Endodermal cell (in vitro differentiated cells): ENCODE results near the gene HBQ1. TPM values are rescaled to one million over a fixed set of nuclear protein-coding genes. Genes with fewer than 3 reads are reported as not detected.
"Not testable (repeated sequence)": the region's sequence is repeated elsewhere in the genome, so short reads cannot be mapped to it uniquely, and the experiment has no call there.

Source experiments
- DNase-seq: peaks from one replicate; pipeline ENCODE4 v3.0.0-alpha.2; 2017
- H3K27ac ChIP-seq: 2 replicates; pipeline ENCODE4 v1.5.1; 2013; ENCODE audit warnings: mild to moderate bottlenecking, low read depth, low read length, moderate library complexity
- H3K27me3 ChIP-seq: 2 replicates; pipeline ENCODE4 v1.6.1; 2013; ENCODE audit warnings: mild to moderate bottlenecking, low read length, moderate library complexity; ENCODE audit not compliant: insufficient read depth, control insufficient read depth, poor library complexity, severe bottlenecking
- H3K36me3 ChIP-seq: 2 replicates; pipeline ENCODE4 v1.7.0; 2013; ENCODE audit warnings: mild to moderate bottlenecking, low read length, moderate library complexity; ENCODE audit not compliant: control insufficient read depth, insufficient read depth
- H3K4me1 ChIP-seq: one replicate; pipeline ENCODE4 v1.7.0; 2013; ENCODE audit warnings: low read length; ENCODE audit not compliant: control insufficient read depth, insufficient read depth
- H3K4me3 ChIP-seq: 2 replicates; pipeline ENCODE4 v1.5.1; 2013; ENCODE audit warnings: mild to moderate bottlenecking, low read length, moderate library complexity
- H3K9ac ChIP-seq: 2 replicates; pipeline ENCODE4 v1.6.1; 2013; ENCODE audit warnings: mild to moderate bottlenecking, low read length, moderate library complexity; ENCODE audit not compliant: poor library complexity, severe bottlenecking; ENCODE audit errors: extremely low read depth
- H3K9me3 ChIP-seq: 2 replicates; pipeline ENCODE4 v1.6.1; 2013; ENCODE audit warnings: mild to moderate bottlenecking, low read length, moderate library complexity; ENCODE audit not compliant: control insufficient read depth
- H3K27ac Mint-ChIP-seq: 2 replicates; pipeline ENCODE4 v1.8.0; 2020; ENCODE audit warnings: mixed read lengths
- H3K27me3 Mint-ChIP-seq: 2 replicates; pipeline ENCODE4 v1.8.0; 2021; ENCODE audit warnings: mild to moderate bottlenecking, mixed read lengths; ENCODE audit not compliant: insufficient read depth
- H3K36me3 Mint-ChIP-seq: 2 replicates; pipeline ENCODE4 v1.8.0; 2020; ENCODE audit warnings: low read depth, mixed read lengths
- H3K4me1 Mint-ChIP-seq: 2 replicates; pipeline ENCODE4 v1.8.0; 2020; ENCODE audit warnings: mixed read lengths
- H3K4me3 Mint-ChIP-seq: 2 replicates; pipeline ENCODE4 v1.8.0; 2020; ENCODE audit warnings: mild to moderate bottlenecking, moderate library complexity, mixed read lengths
- H3K9me3 Mint-ChIP-seq: 2 replicates; pipeline ENCODE4 v1.8.0; 2020; ENCODE audit warnings: mild to moderate bottlenecking, mixed read lengths
- WGBS, 2 experiments: methylation state at CpG; one replicate each; pipeline versions ENCODE4 v1.1.5 to v1.1.7; 2013; ENCODE audit warnings: missing lambda C conversion rate in 2 of 2, mixed read lengths in 1 of 2; ENCODE audit not compliant: insufficient coverage in 1 of 2, insufficient read length in 1 of 2; 5-methylcytosine and 5-hydroxymethylcytosine counted together
- total RNA-seq, 2 donors: library from RNA; stranded (reverse); fragmentation: NEBNext Ultra II Directional in 1 of 2; extraction: Animal tissue kit (Norgen Biotek cat#: 25700) in 1 of 2; gene quantifications; 2 replicates in 1 of 2; 3 replicates in 1 of 2; pipeline ENCODE4 v1.2.1, GENCODE V29; 2021
- TF ChIP-seq, protein P1 (sequence below): fragments of 200-600 bp; sonication (generic); conservative IDR thresholded peaks from 2 replicates; pipeline ENCODE4 v1.5.0; 2021; ENCODE audit warnings: antibody characterized with exemption, mild to moderate bottlenecking

Gene HBQ1
- total RNA-seq, 2 donors from 2014 or later, result 1.2 to 1.3 TPM

DNA sequence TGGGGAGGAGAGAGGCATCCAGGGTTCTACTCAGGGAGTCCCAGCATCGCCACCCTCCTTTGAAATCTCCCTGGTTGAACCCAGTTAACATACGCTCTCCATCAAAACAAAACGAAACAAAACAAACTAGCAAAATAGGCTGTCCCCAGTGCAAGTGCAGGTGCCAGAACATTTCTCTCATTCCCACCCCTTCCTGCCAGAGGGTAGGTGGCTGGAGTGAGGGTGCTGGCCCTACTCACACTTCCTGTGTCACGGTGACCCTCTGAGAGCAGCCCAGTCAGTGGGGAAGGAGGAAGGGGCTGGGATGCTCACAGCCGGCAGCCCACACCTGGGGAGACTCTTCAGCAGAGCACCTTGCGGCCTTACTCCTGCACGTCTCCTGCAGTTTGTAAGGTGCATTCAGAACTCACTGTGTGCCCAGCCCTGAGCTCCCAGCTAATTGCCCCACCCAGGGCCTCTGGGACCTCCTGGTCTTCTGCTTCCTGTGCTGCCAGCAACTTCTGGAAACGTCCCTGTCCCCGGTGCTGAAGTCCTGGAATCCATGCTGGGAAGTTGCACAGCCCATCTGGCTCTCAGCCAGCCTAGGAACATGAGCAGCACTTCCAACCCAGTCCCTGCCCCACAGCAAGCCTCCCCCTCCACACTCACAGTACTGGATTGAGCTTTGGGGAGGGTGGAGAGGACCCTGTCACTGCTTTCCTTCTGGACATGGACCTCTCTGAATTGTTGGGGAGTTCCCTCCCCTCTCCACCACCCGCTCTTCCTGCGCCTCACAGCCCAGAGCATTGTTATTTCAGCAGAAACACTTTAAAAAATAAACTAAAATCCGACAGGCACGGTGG lies 6.1 kb upstream of the HBQ1 start:
- DNase-seq, H3K36me3 Mint-ChIP-seq, H3K9me3 ChIP-seq, H3K4me3 Mint-ChIP-seq, H3K9me3 Mint-ChIP-seq, H3K27ac Mint-ChIP-seq, H3K4me3 ChIP-seq, H3K36me3 ChIP-seq, H3K4me1 ChIP-seq, H3K9ac ChIP-seq, H3K27ac ChIP-seq: not testable (repeated sequence)
- Mint-ChIP-seq H3K4me1 (peaks cover 16% of the 10 kb centered on the region), H3K27me3 (peaks cover 78% of the 10 kb centered on the region)
- peaks cover 83% of the 10 kb centered on the region for H3K27me3 ChIP-seq
- WGBS, 2 experiments, result 40 to 47% methylated on average over 4 of the region's 13 CpGs

DNA sequence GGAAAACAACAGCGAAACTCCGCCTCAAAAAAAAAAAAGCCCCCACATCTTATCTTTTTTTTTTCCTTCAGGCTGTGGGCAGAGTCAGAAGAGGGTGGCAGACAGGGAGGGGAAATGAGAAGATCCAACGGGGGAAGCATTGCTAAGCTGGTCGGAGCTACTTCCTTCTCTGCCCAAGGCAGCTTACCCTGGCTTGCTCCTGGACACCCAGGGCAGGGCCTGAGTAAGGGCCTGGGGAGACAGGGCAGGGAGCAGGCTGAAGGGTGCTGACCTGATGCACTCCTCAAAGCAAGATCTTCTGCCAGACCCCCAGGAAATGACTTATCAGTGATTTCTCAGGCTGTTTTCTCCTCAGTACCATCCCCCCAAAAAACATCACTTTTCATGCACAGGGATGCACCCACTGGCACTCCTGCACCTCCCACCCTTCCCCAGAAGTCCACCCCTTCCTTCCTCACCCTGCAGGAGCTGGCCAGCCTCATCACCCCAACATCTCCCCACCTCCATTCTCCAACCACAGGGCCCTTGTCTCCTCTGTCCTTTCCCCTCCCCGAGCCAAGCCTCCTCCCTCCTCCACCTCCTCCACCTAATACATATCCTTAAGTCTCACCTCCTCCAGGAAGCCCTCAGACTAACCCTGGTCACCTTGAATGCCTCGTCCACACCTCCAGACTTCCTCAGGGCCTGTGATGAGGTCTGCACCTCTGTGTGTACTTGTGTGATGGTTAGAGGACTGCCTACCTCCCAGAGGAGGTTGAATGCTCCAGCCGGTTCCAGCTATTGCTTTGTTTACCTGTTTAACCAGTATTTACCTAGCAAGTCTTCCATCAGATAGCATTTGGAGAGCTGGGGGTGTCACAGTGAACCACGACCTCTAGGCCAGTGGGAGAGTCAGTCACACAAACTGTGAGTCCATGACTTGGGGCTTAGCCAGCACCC lies 5.0 kb upstream of the HBQ1 start:
- Mint-ChIP-seq H3K9me3 (no peaks in the 10 kb centered on the region), H3K36me3 (no peaks in the 10 kb centered on the region), H3K27ac (no peak overlapping the region), H3K4me3 (peak overlapping the region; percentile 34), H3K27me3 (peaks cover 80% of the 10 kb centered on the region), H3K4me1 (peaks cover 13% of the 10 kb centered on the region)
- H3K4me3 ChIP-seq, result no peak overlapping the region
- no peak overlapping the region for H3K27ac ChIP-seq
- no peaks in the 10 kb centered on the region for H3K9me3 ChIP-seq
- WGBS, 2 experiments, result 20 to 54% methylated on average over 1 to 5 of the region's 8 CpGs
- no peaks in the 10 kb centered on the region for H3K4me1 ChIP-seq
- TF ChIP-seq, protein P1, sequence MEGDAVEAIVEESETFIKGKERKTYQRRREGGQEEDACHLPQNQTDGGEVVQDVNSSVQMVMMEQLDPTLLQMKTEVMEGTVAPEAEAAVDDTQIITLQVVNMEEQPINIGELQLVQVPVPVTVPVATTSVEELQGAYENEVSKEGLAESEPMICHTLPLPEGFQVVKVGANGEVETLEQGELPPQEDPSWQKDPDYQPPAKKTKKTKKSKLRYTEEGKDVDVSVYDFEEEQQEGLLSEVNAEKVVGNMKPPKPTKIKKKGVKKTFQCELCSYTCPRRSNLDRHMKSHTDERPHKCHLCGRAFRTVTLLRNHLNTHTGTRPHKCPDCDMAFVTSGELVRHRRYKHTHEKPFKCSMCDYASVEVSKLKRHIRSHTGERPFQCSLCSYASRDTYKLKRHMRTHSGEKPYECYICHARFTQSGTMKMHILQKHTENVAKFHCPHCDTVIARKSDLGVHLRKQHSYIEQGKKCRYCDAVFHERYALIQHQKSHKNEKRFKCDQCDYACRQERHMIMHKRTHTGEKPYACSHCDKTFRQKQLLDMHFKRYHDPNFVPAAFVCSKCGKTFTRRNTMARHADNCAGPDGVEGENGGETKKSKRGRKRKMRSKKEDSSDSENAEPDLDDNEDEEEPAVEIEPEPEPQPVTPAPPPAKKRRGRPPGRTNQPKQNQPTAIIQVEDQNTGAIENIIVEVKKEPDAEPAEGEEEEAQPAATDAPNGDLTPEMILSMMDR, result no peak
- H3K36me3 ChIP-seq, result no peaks in the 10 kb centered on the region
- no peak overlapping the region for H3K9ac ChIP-seq
- DNase-seq, result no peak
- peaks cover 85% of the 10 kb centered on the region for H3K27me3 ChIP-seq

DNA sequence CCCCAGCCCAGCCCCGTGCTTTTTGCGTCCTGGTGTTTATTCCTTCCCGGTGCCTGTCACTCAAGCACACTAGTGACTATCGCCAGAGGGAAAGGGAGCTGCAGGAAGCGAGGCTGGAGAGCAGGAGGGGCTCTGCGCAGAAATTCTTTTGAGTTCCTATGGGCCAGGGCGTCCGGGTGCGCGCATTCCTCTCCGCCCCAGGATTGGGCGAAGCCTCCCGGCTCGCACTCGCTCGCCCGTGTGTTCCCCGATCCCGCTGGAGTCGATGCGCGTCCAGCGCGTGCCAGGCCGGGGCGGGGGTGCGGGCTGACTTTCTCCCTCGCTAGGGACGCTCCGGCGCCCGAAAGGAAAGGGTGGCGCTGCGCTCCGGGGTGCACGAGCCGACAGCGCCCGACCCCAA lies 4.3 kb upstream of the HBQ1 start:
- Mint-ChIP-seq H3K4me3 (peak overlapping the region; percentile 34), H3K4me1 (peaks cover 13% of the 10 kb centered on the region), H3K27me3 (peaks cover 77% of the 10 kb centered on the region)
- not testable (repeated sequence) for H3K4me1 ChIP-seq, H3K9ac ChIP-seq, H3K36me3 ChIP-seq, H3K36me3 Mint-ChIP-seq, H3K4me3 ChIP-seq, H3K27ac Mint-ChIP-seq, DNase-seq, H3K27ac ChIP-seq, H3K9me3 ChIP-seq, H3K9me3 Mint-ChIP-seq
- H3K27me3 ChIP-seq, result peaks cover 85% of the 10 kb centered on the region
- WGBS, 2 experiments, result 1% methylated on average over 11 of the region's 39 CpGs; no CpG with 5 or more reads in 1 of the 2 experiments

DNA sequence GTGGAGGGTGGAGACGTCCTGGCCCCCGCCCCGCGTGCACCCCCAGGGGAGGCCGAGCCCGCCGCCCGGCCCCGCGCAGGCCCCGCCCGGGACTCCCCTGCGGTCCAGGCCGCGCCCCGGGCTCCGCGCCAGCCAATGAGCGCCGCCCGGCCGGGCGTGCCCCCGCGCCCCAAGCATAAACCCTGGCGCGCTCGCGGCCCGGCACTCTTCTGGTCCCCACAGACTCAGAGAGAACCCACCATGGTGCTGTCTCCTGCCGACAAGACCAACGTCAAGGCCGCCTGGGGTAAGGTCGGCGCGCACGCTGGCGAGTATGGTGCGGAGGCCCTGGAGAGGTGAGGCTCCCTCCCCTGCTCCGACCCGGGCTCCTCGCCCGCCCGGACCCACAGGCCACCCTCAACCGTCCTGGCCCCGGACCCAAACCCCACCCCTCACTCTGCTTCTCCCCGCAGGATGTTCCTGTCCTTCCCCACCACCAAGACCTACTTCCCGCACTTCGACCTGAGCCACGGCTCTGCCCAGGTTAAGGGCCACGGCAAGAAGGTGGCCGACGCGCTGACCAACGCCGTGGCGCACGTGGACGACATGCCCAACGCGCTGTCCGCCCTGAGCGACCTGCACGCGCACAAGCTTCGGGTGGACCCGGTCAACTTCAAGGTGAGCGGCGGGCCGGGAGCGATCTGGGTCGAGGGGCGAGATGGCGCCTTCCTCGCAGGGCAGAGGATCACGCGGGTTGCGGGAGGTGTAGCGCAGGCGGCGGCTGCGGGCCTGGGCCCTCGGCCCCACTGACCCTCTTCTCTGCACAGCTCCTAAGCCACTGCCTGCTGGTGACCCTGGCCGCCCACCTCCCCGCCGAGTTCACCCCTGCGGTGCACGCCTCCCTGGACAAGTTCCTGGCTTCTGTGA lies 3.5 kb upstream of the HBQ1 start, which contains the start of gene HBA1:
Gene HBA1, plus strand, starts transcription at position 204 of the 906 bp plus-strand sequence. Its CDS starts 37 bp downstream, at position 241.
- not testable (repeated sequence) for H3K9me3 ChIP-seq, H3K27ac ChIP-seq, H3K4me3 ChIP-seq, H3K36me3 ChIP-seq, H3K36me3 Mint-ChIP-seq, H3K4me1 ChIP-seq, H3K9ac ChIP-seq, H3K9me3 Mint-ChIP-seq, DNase-seq, H3K27ac Mint-ChIP-seq
- H3K27me3 ChIP-seq, result peaks cover 81% of the 10 kb centered on the region
- WGBS, 2 experiments, result 10% methylated on average over 35 of the region's 88 CpGs; no CpG with 5 or more reads in 1 of the 2 experiments
- peak within 1 kb of the TSS; percentile 34 for H3K4me3 Mint-ChIP-seq
- H3K27me3 Mint-ChIP-seq, result peaks cover 70% of the 10 kb centered on the region
- H3K4me1 Mint-ChIP-seq, result peaks cover 13% of the 10 kb centered on the region
